OCI-LY7 (cell line): ENCODE results near the gene CERS4. TPM values are rescaled to one million over a fixed set of nuclear protein-coding genes. Genes with fewer than 3 reads are reported as not detected.

Source experiments
- BruUV-seq: library from RNA; stranded (reverse); fragments of 400-500 nt; replicated peaks from 2 replicates; lab custom pipeline; 2021; lab: Mats Ljungman, UMichigan
- CTCF ChIA-PET: fragments of 300-600 bp; sonication (Branson Sonifier 250); formaldehyde crosslinking; loops from one replicate; lab custom pipeline; 2022; ENCODE audit warnings: antibody characterized with exemption; ENCODE audit not compliant: unreplicated experiment; lab: Charles Lee
- POLR2A ChIA-PET: fragments of 300-600 bp; sonication (Branson Sonifier 250); formaldehyde crosslinking; loops from one replicate; lab custom pipeline; 2022; ENCODE audit warnings: antibody characterized with exemption; lab: Charles Lee
- DNase-seq: peaks from one replicate; pipeline ENCODE4 v3.0.0-alpha.2; 2015; ENCODE audit warnings: low spot score
- H2AFZ ChIP-seq: fragments of 200-600 bp; sonication (generic), shearing (Covaris generic); 2 replicates; pipeline ENCODE4 v1.6.1; 2014; ENCODE audit warnings: mild to moderate bottlenecking, antibody characterized with exemption, low read length, moderate library complexity
- H3K27ac ChIP-seq: fragments of 200-600 bp; sonication (generic); 2 replicates; pipeline ENCODE4 v1.5.1; 2014; ENCODE audit warnings: mixed run types, low read depth, mild to moderate bottlenecking, moderate library complexity, low read length, inconsistent platforms; ENCODE audit not compliant: poor library complexity, severe bottlenecking
- H3K36me3 ChIP-seq: fragments of 200-600 bp; sonication (generic); 2 replicates; pipeline ENCODE4 v1.6.1; 2014; ENCODE audit warnings: mild to moderate bottlenecking, antibody characterized with exemption, low read length, moderate library complexity, mixed read lengths; ENCODE audit not compliant: insufficient read depth
- H3K4me1 ChIP-seq: fragments of 200-600 bp; sonication (generic); 2 replicates; pipeline ENCODE4 v1.5.1; 2014; ENCODE audit warnings: mild to moderate bottlenecking, low read length; ENCODE audit not compliant: insufficient read depth, poor library complexity, severe bottlenecking
- H3K4me2 ChIP-seq: fragments of 200-600 bp; sonication (generic); 2 replicates; pipeline ENCODE4 v1.6.1; 2014; ENCODE audit warnings: mild to moderate bottlenecking, low read length
- H3K4me3 ChIP-seq: fragments of 200-600 bp; sonication (generic); 2 replicates; pipeline ENCODE4 v1.5.1; 2014; ENCODE audit warnings: mild to moderate bottlenecking, low read depth, low read length; ENCODE audit not compliant: poor library complexity, severe bottlenecking
- H3K79me2 ChIP-seq: fragments of 200-600 bp; sonication (generic); 2 replicates; pipeline ENCODE4 v1.6.1; 2016; ENCODE audit warnings: low read depth, mild to moderate bottlenecking, low read length, moderate library complexity, mixed read lengths; ENCODE audit not compliant: insufficient read depth
- H3K9me2 ChIP-seq: fragments of 200-600 bp; sonication (generic); 2 replicates; pipeline ENCODE4 v1.6.1; 2016; ENCODE audit warnings: mild to moderate bottlenecking, low read length, mixed read lengths; ENCODE audit not compliant: insufficient read depth
- H3K9me3 ChIP-seq: fragments of 200-600 bp; sonication (generic); 2 replicates; pipeline ENCODE4 v1.6.1; 2014; ENCODE audit warnings: mild to moderate bottlenecking, mixed run types, low read length, mixed read lengths
- H4K20me1 ChIP-seq: fragments of 200-600 bp; sonication (generic); 2 replicates; pipeline ENCODE4 v1.6.1; 2014; ENCODE audit warnings: mild to moderate bottlenecking, antibody characterized with exemption, low read length, moderate library complexity, mixed read lengths; ENCODE audit not compliant: insufficient read depth
- EZH2phosphoT487 ChIP-seq: fragments of 200-600 bp; sonication (generic); IDR thresholded peaks from 2 replicates; pipeline ENCODE4 v1.6.1; 2018; ENCODE audit warnings: low read depth, borderline replicate concordance, mild to moderate bottlenecking, mixed run types, antibody characterized with exemption, low read length, moderate library complexity, mixed read lengths
- intact Hi-C: fragments of 100-400 bp; cut with micrococcal nuclease; formaldehyde crosslinking; loops from one replicate; pipeline ENCODE4 v1.10.0; 2022; ENCODE audit not compliant: unreplicated experiment
- total RNA-seq, 2 experiments: library from RNA; depleted of rRNA in 1 of 2; stranded (reverse); fragments of >200 nt in 1 of 2; shearing (Covaris generic) in 1 of 2; gene quantifications; 2 replicates each; pipeline ENCODE4 v1.2.3, GENCODE V29; 2014 to 2022
- TF ChIP-seq, protein P1 (sequence below): fragments of 200-600 bp; sonication (generic); conservative IDR thresholded peaks from 2 replicates; pipeline ENCODE4 v1.5.1; 2014; ENCODE audit warnings: mild to moderate bottlenecking, antibody characterized with exemption, low read length, moderate library complexity, mixed read lengths

Gene CERS4
- total RNA-seq, 2 experiments from 2014 or later: 36.8 to 54.9 TPM

DNA sequence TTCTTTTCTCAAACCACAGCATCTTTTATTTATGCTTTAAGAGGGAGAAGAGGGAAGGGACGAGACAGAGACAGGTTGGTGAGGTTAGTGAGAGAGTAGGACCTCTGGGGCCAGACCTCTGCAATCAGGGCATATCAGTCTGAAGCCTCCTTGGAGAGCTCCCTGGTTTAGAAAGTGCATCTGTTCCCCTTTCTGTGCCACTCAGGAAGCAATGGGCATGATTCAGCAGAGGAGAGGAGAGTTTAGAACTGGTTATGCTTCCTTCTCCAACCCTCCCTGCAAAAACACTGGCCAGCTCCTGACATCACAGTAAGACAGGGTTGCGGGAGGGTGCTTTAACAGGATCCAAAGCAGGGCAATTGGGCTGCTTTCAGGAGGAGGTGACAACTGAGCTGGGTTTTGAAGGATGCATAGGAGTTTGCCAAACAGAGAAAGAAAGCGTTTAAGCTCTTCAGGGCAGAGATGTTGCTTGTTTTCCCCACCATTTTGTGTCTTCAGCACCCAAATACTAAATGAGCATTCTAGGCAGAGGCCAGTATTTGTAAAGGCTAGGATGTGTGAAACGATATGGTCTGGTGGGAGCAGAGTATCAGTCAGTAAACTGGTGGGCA lies 33.1 kb downstream of the CERS4 start:
- intact Hi-C loops: no loop called here
- Histone ChIP-seq H3K4me1 (peaks cover 14% of the 10 kb centered on the region), H2AFZ (no peak overlapping the region), H3K9me3 (peaks cover 12% of the 10 kb centered on the region; the same call in 1 of the 2 replicates), H4K20me1 (no peaks in the 10 kb centered on the region), H3K4me3 (no peak overlapping the region), H3K36me3 (peaks cover 41% of the 10 kb centered on the region), H3K79me2 (no peaks in the 10 kb centered on the region), H3K4me2 (no peak overlapping the region), H3K27ac (no peak overlapping the region), H3K9me2 (no peaks in the 10 kb centered on the region)
- TF ChIP-seq, protein P1, sequence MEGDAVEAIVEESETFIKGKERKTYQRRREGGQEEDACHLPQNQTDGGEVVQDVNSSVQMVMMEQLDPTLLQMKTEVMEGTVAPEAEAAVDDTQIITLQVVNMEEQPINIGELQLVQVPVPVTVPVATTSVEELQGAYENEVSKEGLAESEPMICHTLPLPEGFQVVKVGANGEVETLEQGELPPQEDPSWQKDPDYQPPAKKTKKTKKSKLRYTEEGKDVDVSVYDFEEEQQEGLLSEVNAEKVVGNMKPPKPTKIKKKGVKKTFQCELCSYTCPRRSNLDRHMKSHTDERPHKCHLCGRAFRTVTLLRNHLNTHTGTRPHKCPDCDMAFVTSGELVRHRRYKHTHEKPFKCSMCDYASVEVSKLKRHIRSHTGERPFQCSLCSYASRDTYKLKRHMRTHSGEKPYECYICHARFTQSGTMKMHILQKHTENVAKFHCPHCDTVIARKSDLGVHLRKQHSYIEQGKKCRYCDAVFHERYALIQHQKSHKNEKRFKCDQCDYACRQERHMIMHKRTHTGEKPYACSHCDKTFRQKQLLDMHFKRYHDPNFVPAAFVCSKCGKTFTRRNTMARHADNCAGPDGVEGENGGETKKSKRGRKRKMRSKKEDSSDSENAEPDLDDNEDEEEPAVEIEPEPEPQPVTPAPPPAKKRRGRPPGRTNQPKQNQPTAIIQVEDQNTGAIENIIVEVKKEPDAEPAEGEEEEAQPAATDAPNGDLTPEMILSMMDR: no peak
- no peak for TF ChIP-seq EZH2phosphoT487
- ChIA-PET CTCF (interaction anchor here (1.1 kb wide), 1 partner anchor 30 kb away, joined by 4 read pairs; no protein-coding TSS in a partner anchor), POLR2A (interaction anchor here (0.6 to 0.8 kb wide), 2 partner anchors 14 to 65 kb away, joined by 7 to 8 read pairs; no protein-coding TSS in a partner anchor)
- DNase-seq: no peak
- no TSS peak for BruUV-seq

GRCh38 chr19:8243146-8243545 lies 34.0 kb downstream of the CERS4 start:
- Histone ChIP-seq H3K9me3 (peaks cover 12% of the 10 kb centered on the region; the same call in 1 of the 2 replicates), H2AFZ (no peak overlapping the region), H3K4me3 (no peak overlapping the region), H3K4me2 (no peak overlapping the region), H3K4me1 (peaks cover 10% of the 10 kb centered on the region), H4K20me1 (no peaks in the 10 kb centered on the region), H3K79me2 (no peaks in the 10 kb centered on the region), H3K27ac (no peak overlapping the region), H3K9me2 (no peaks in the 10 kb centered on the region), H3K36me3 (peaks cover 46% of the 10 kb centered on the region)
- ChIA-PET POLR2A (interaction anchor here (0.6 to 0.8 kb wide), 4 partner anchors 15 to 82 kb away, joined by 3 to 8 read pairs (median 4); no protein-coding TSS in a partner anchor), CTCF (no interaction called here)
- BruUV-seq: no TSS peak
- TF ChIP-seq EZH2phosphoT487: no peak
- TF ChIP-seq, protein P1: no peak
- intact Hi-C loops: no loop called here
- DNase-seq: no peak

DNA sequence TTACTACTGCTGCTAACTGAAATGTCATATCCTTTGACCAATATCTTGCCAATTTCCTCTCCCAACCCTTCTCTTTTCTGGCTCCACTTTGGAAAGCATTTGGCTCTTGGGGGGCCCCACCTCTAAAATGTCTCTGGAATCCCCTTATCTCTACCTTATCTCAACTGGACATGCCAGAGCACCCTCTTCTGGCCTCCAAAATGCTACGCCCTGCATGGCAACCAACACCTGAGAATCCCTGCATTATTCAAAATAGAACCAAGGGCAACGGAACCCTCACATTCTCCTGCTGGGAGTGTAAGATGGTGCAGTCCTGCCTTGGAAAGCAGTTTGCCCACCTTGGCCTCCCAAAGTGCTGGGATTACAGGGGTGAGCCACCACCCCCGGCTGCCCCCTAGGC lies 35.3 kb downstream of the CERS4 start:
- intact Hi-C loops: no loop called here
- Histone ChIP-seq H3K36me3 (peaks cover 46% of the 10 kb centered on the region), H3K27ac (no peak overlapping the region), H2AFZ (no peak overlapping the region), H4K20me1 (no peaks in the 10 kb centered on the region), H3K4me3 (no peak overlapping the region), H3K9me3 (peaks cover 8% of the 10 kb centered on the region; the same call in 1 of the 2 replicates), H3K4me1 (peaks cover 10% of the 10 kb centered on the region), H3K4me2 (no peak overlapping the region), H3K79me2 (no peaks in the 10 kb centered on the region), H3K9me2 (no peaks in the 10 kb centered on the region)
- BruUV-seq: no TSS peak
- TF ChIP-seq, protein P1: peak; percentile 56
- TF ChIP-seq EZH2phosphoT487: no peak
- ChIA-PET POLR2A (no interaction called here), CTCF (no interaction called here)
- DNase-seq: no peak
